A172 (cell line): ENCODE data around the gene LSM2. TPM values are rescaled to one million over a fixed set of nuclear protein-coding genes. Genes with fewer than 3 reads are reported as not detected.

Experiments used
- DNase-seq: peaks from one replicate; pipeline ENCODE4 v3.0.0-alpha.2; 2015; ENCODE audit warnings: low spot score
- total RNA-seq: library from RNA; depleted of rRNA; stranded (reverse); fragments of >200 nt; shearing (Covaris generic); gene quantifications from 2 replicates; pipeline ENCODE4 v1.2.3, GENCODE V29; 2014; rRNA removed

LSM2 gene
- total RNA-seq, 1 experiment from 2014 or later: 88.0 TPM

DNA sequence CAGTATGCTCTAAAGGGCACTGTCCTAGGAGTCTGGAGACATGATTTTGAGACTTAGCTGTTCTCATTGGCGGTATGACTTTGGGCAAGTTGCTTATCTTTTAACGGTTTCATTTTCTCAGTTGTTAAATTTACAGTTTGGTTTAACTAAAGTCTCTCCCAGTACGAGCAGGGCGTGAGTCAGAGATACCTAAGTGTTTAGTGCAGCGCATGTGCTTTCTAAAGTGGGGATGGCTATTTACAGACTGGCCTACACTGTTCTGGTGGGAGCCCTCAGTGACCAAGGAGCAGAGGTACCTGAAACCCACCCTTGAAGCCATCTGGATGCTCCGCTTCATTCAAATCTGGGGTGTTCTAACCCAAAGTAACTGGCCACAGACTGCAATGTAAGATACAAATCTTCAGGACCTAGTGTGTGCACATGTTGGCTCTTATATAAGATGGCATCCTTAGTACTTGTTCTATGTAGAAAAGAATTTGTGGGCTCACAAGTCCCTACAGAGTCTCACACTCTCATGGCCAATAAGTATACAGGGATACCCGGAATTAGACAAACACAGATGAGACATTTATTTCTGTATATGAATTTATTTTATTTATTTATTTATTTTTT is 56.2 kb downstream of the LSM2 start:
- peak; percentile 89 for DNase-seq

DNA sequence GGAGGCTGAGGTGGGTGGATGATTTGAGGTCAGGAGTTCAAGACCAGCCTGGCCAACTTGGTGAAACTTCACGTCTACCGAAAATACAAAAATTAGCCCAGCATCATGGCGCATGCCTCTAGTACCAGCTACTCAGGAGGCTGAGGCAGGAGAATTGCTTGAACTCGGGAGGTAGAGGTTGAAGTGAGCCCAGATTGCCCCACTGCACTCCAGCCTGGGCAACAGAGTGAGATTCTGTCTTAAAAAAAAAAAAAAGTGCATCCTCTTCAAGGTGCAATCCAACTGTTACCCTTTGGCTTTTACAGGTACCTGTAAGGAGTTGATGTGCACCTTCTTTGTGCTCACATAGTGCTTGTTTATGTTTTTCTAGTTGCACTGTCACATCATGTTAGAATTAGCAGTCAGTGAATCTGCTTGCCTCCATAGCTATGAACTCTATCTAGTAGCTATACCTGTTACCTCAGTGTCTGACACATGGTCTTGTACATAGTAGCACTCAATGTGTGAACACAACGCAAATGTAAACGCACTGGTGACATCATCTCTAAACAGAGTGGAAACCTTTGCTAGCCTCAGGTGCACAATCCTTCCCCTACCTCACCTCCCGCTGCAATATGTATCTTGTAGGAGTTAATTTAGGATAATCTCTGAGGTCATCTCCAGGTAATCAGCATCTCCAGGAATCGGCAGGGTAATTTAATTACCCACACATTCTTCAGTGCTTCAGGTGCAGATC is 57.3 kb downstream of the LSM2 start:
- no peak for DNase-seq

Other genes starting within 250 kb of the LSM2 start
- not detected in 2 replicates for gene LTA, start 234.7 kb downstream of the LSM2 start, total RNA-seq
- gene TNF, start 231.4 kb downstream of the LSM2 start, total RNA-seq: not detected in 2 replicates
- not detected in 2 replicates for gene LTB, start 224.5 kb downstream of the LSM2 start, total RNA-seq
- gene LST1, start 220.7 kb downstream of the LSM2 start, total RNA-seq: not detected in 2 replicates
- gene NCR3, start 214.0 kb downstream of the LSM2 start, total RNA-seq: not detected in 2 replicates
- not detected in 2 replicates for gene AIF1, start 191.7 kb downstream of the LSM2 start, total RNA-seq
- 46.7 and 55.9 TPM in 2 replicates for gene PRRC2A, start 186.3 kb downstream of the LSM2 start, total RNA-seq
- 176 and 186 TPM in 2 replicates for gene BAG6, start 154.3 kb downstream of the LSM2 start, total RNA-seq
- 2.0 and 4.2 TPM in 2 replicates for gene APOM, start 151.1 kb downstream of the LSM2 start, total RNA-seq
- gene C6orf47, start 146.2 kb downstream of the LSM2 start, total RNA-seq: 15.9 and 22.0 TPM in 2 replicates
- gene GPANK1, start 142.0 kb downstream of the LSM2 start, total RNA-seq: 9.5 and 13.2 TPM in 2 replicates
- gene CSNK2B, start 140.9 kb downstream of the LSM2 start, total RNA-seq: 263 and 282 TPM in 2 replicates
- gene LY6G5B, start 137.0 kb downstream of the LSM2 start, total RNA-seq: 1.2 and 2.0 TPM in 2 replicates
- gene LY6G5C, start 125.9 kb downstream of the LSM2 start, total RNA-seq: not detected in 2 replicates
- 38.5 and 40.9 TPM in 2 replicates for gene ABHD16A, start 103.6 kb downstream of the LSM2 start, total RNA-seq
- gene LY6G6F, start 100.1 kb downstream of the LSM2 start, total RNA-seq: not detected in 2 replicates
- not detected in 2 replicates for gene LY6G6D, start 91.6 kb downstream of the LSM2 start, total RNA-seq
- gene LY6G6C, start 85.2 kb downstream of the LSM2 start, total RNA-seq: not detected in 2 replicates
- gene MPIG6B, start 83.6 kb downstream of the LSM2 start, total RNA-seq: not detected in 2 replicates
- 134 and 166 TPM in 2 replicates for gene DDAH2, start 77.7 kb downstream of the LSM2 start, total RNA-seq
- gene CLIC1, start 70.4 kb downstream of the LSM2 start, total RNA-seq: 927 and 1,153 TPM in 2 replicates
- gene MSH5, start 67.0 kb downstream of the LSM2 start, total RNA-seq: 3.2 and 6.1 TPM in 2 replicates
- 1.1 and 3.0 TPM in 2 replicates for gene SAPCD1, start 44.3 kb downstream of the LSM2 start, total RNA-seq
- gene VWA7, start 29.6 kb downstream of the LSM2 start, total RNA-seq: 0.60 and 3.2 TPM in 2 replicates
- 56.0 and 58.8 TPM in 2 replicates for gene VARS1, start 11.2 kb downstream of the LSM2 start, total RNA-seq
- 1.4 and 3.0 TPM in 2 replicates for gene HSPA1L, start 8.3 kb upstream of the LSM2 start, total RNA-seq
- gene HSPA1A, start 8.6 kb upstream of the LSM2 start, total RNA-seq: 1.2 and 4.1 TPM in 2 replicates
- 312 and 358 TPM in 2 replicates for gene HSPA1B, start 20.8 kb upstream of the LSM2 start, total RNA-seq
- gene NEU1, start 55.9 kb upstream of the LSM2 start, total RNA-seq: 101 and 107 TPM in 2 replicates
- gene SLC44A4, start 72.0 kb upstream of the LSM2 start, total RNA-seq: not detected in 2 replicates
- gene EHMT2, start 90.7 kb upstream of the LSM2 start, total RNA-seq: 75.5 and 85.7 TPM in 2 replicates
- 1.3 and 4.1 TPM in 2 replicates for gene ZBTB12, start 95.1 kb upstream of the LSM2 start, total RNA-seq
- gene C2, start 120.8 kb upstream of the LSM2 start, total RNA-seq: 0.69 TPM in 1 of 2 replicates, not detected in the other
- 3.7 and 4.0 TPM in 2 replicates for gene CFB, start 139.1 kb upstream of the LSM2 start, total RNA-seq
- 92.1 and 117 TPM in 2 replicates for gene NELFE, start 152.0 kb upstream of the LSM2 start, total RNA-seq
- 26.0 and 29.9 TPM in 2 replicates for gene SKIC2, start 152.2 kb upstream of the LSM2 start, total RNA-seq
- 16.4 and 17.9 TPM in 2 replicates for gene DXO, start 165.2 kb upstream of the LSM2 start, total RNA-seq
- 1.2 and 1.6 TPM in 2 replicates for gene C4A, start 175.1 kb upstream of the LSM2 start, total RNA-seq
- 0.62 and 2.5 TPM in 2 replicates for gene C4B, start 207.8 kb upstream of the LSM2 start, total RNA-seq
- 0.05 TPM in 1 of 2 replicates, not detected in the other for gene CYP21A2, start 231.4 kb upstream of the LSM2 start, total RNA-seq